ENCODE measurements around the gene ATP11B. TPM values are rescaled to one million over a fixed set of nuclear protein-coding genes. Genes with fewer than 3 reads are reported as not detected.

Gene ATP11B
- total RNA-seq, 1 donor, result 66.4 TPM

- no peak for TF ChIP-seq CTCF (IDR thresholded peaks at IDR 0.05; ENCODE audit: insufficient read depth, low read length)
- no peak for DNase-seq (ENCODE audit: low read depth)
- H3K4me3 ChIP-seq (ENCODE audit: low read depth, low read length), result no peak overlapping the region
Measured at GRCh38 chr3:182785142-182785541, 8.2 kb upstream of the ATP11B start.

GRCh38 chr3:182785756-182786155, 7.5 kb upstream of the ATP11B start:
- no peak for DNase-seq (ENCODE audit: low read depth)
- no peak for TF ChIP-seq CTCF (IDR thresholded peaks at IDR 0.05; ENCODE audit: insufficient read depth, low read length)
- H3K4me3 ChIP-seq (ENCODE audit: low read depth, low read length), result no peak overlapping the region

GRCh38 chr3:182786564-182787196, 6.6 kb upstream of the ATP11B start:
- H3K4me3 ChIP-seq (ENCODE audit: low read depth, low read length), result no peak overlapping the region
- DNase-seq (ENCODE audit: low read depth), result no peak
- TF ChIP-seq CTCF (IDR thresholded peaks at IDR 0.05; ENCODE audit: insufficient read depth, low read length), result no peak

GRCh38 chr3:182787302-182788036, 5.8 kb upstream of the ATP11B start:
- DNase-seq (ENCODE audit: low read depth), result peak; percentile 67
- H3K4me3 ChIP-seq (ENCODE audit: low read depth, low read length), result no peak overlapping the region
- no peak for TF ChIP-seq CTCF (IDR thresholded peaks at IDR 0.05; ENCODE audit: insufficient read depth, low read length)

GRCh38 chr3:182789371-182789770, 3.9 kb upstream of the ATP11B start:
- H3K4me3 ChIP-seq (ENCODE audit: low read depth, low read length), result no peak overlapping the region
- DNase-seq (ENCODE audit: low read depth), result peak; percentile 28
- TF ChIP-seq CTCF (IDR thresholded peaks at IDR 0.05; ENCODE audit: insufficient read depth, low read length), result no peak

- DNase-seq (ENCODE audit: low read depth), result no peak
- TF ChIP-seq CTCF (IDR thresholded peaks at IDR 0.05; ENCODE audit: insufficient read depth, low read length), result no peak
Measured at GRCh38 chr3:182790612-182791011, 2.7 kb upstream of the ATP11B start.

More at GRCh38 chr3:182790612-182791011, 2.7 kb upstream of the ATP11B start:
- no peak overlapping the region for H3K4me3 ChIP-seq (ENCODE audit: low read depth, low read length)

Data from fibroblast of the aortic adventitia (primary cell).